IMR-90 (cell line): ENCODE measurements around the gene DNAI2. TPM values are rescaled to one million over a fixed set of nuclear protein-coding genes. Genes with fewer than 3 reads are reported as not detected.

Experiments used
- ATAC-seq: fragments of 200-7000 bp; cut with Tn5 transposase; 2 replicates; pipeline ENCODE4 v1.9.1; 2020; ENCODE audit warnings: low read depth, mild to moderate bottlenecking, moderate library complexity
- BruUV-seq: library from RNA; stranded (reverse); fragments of 400-500 nt; replicated peaks from 2 replicates; lab custom pipeline; 2021; lab: Mats Ljungman, UMichigan
- CTCF ChIA-PET: fragments of 300-600 bp; formaldehyde crosslinking; extraction: SDS; loops from one replicate; lab custom pipeline; 2021; ENCODE audit warnings: antibody characterized with exemption; lab: Yijun Ruan, JAX
- POLR2A ChIA-PET: fragments of 300-600 bp; sonication (Branson Sonifier 250); formaldehyde crosslinking; loops from one replicate; lab custom pipeline; 2022; ENCODE audit warnings: antibody characterized with exemption; ENCODE audit not compliant: unreplicated experiment; lab: Charles Lee
- DNase-seq: peaks from one replicate; pipeline ENCODE4 v3.0.0; 2013
- H2AFZ ChIP-seq: replicated peaks from 2 replicates; pipeline ENCODE3; 2013; ENCODE audit warnings: low read length, mild to moderate bottlenecking; ENCODE audit not compliant: poor library complexity
- H2AK5ac ChIP-seq: 2 replicates; pipeline ENCODE4 v1.6.1; 2013; ENCODE audit warnings: low read depth, low read length, inconsistent platforms
- H2AK9ac ChIP-seq: replicated peaks from 2 replicates; pipeline ENCODE3; 2013; ENCODE audit warnings: mild to moderate bottlenecking, low read depth, low read length, moderate library complexity; ENCODE audit not compliant: poor library complexity
- H2BK120ac ChIP-seq: 2 replicates; pipeline ENCODE4 v1.6.1; 2013; ENCODE audit warnings: low read depth, low read length, inconsistent platforms
- H2BK15ac ChIP-seq: 3 replicates; pipeline ENCODE4 v1.6.1; 2013; ENCODE audit warnings: low read depth, low read length, inconsistent platforms
- H2BK20ac ChIP-seq: 2 replicates; pipeline ENCODE4 v1.6.1; 2013; ENCODE audit warnings: low read depth, mild to moderate bottlenecking, inconsistent platforms, low read length, moderate library complexity
- H2BK5ac ChIP-seq: 2 replicates; pipeline ENCODE4 v1.6.1; 2013; ENCODE audit warnings: mild to moderate bottlenecking, low read depth, low read length, inconsistent platforms; ENCODE audit not compliant: poor library complexity, severe bottlenecking
- H3K14ac ChIP-seq: replicated peaks from 2 replicates; pipeline ENCODE4 v1.6.1; 2013; ENCODE audit warnings: low read depth, low read length, inconsistent platforms
- H3K18ac ChIP-seq: 2 replicates; pipeline ENCODE4 v1.6.1; 2013; ENCODE audit warnings: low read depth, low read length, control low read depth
- H3K23ac ChIP-seq: 2 replicates; pipeline ENCODE4 v1.6.1; 2013; ENCODE audit warnings: low read depth, low read length, inconsistent platforms
- H3K27ac ChIP-seq: 2 replicates; pipeline ENCODE4 v1.5.1; 2013; ENCODE audit warnings: mild to moderate bottlenecking, control low read depth, low read length; ENCODE audit not compliant: insufficient read depth
- H3K27me3 ChIP-seq: 2 replicates; pipeline ENCODE4 v1.6.1; 2013; ENCODE audit warnings: low read length; ENCODE audit not compliant: control insufficient read depth, insufficient read depth
- H3K36me3 ChIP-seq: 2 replicates; pipeline ENCODE4 v1.6.1; 2013; ENCODE audit warnings: low read length, mixed read lengths; ENCODE audit not compliant: control insufficient read depth, insufficient read depth
- H3K4ac ChIP-seq: 2 replicates; pipeline ENCODE4 v1.6.1; 2013; ENCODE audit warnings: low read depth, low read length, inconsistent platforms
- H3K4me1 ChIP-seq: 2 replicates; pipeline ENCODE4 v1.6.1; 2013; ENCODE audit warnings: low read length, mixed read lengths; ENCODE audit not compliant: control insufficient read depth, insufficient read depth
- H3K4me2 ChIP-seq: 2 replicates; pipeline ENCODE4 v1.6.1; 2013; ENCODE audit warnings: low read depth, mild to moderate bottlenecking, control low read depth, low read length, moderate library complexity
- H3K4me3 ChIP-seq: 2 replicates; pipeline ENCODE4 v1.5.1; 2013; ENCODE audit warnings: low read depth, mild to moderate bottlenecking, control low read depth, low read length, moderate library complexity; ENCODE audit not compliant: insufficient read depth
- H3K56ac ChIP-seq: 2 replicates; pipeline ENCODE4 v1.6.1; 2013; ENCODE audit warnings: low read length, inconsistent platforms; ENCODE audit not compliant: insufficient read depth; ENCODE audit errors: extremely low read depth
- H3K79me1 ChIP-seq, 2 experiments: 2 replicates each; pipeline ENCODE4 v1.6.1; 2013; ENCODE audit warnings: low read length in 2 of 2, inconsistent platforms in 1 of 2, low read depth in 1 of 2
- H3K9ac ChIP-seq: 2 replicates; pipeline ENCODE4 v1.6.1; 2013; ENCODE audit warnings: low read depth, low read length, control low read depth
- H3K9me1 ChIP-seq: 2 replicates; pipeline ENCODE4 v1.6.1; 2013; ENCODE audit warnings: low read length, inconsistent platforms; ENCODE audit not compliant: insufficient read depth
- H3K9me3 ChIP-seq: 2 replicates; pipeline ENCODE4 v1.6.1; 2013; ENCODE audit warnings: low read length; ENCODE audit not compliant: control insufficient read depth, insufficient read depth
- H4K20me1 ChIP-seq: 2 replicates; pipeline ENCODE4 v1.6.1; 2013; ENCODE audit warnings: low read length, inconsistent platforms; ENCODE audit not compliant: insufficient read depth
- H4K5ac ChIP-seq: 2 replicates; pipeline ENCODE4 v1.6.1; 2013; ENCODE audit warnings: mild to moderate bottlenecking, low read depth, low read length, control low read depth
- H4K8ac ChIP-seq, 2 experiments: 2 replicates each; pipeline ENCODE4 v1.6.1; 2013; ENCODE audit warnings: low read depth in 2 of 2, low read length in 2 of 2, control low read depth in 1 of 2, inconsistent platforms in 1 of 2
- H4K91ac ChIP-seq: 2 replicates; pipeline ENCODE4 v1.6.1; 2013; ENCODE audit warnings: low read depth, low read length, inconsistent platforms; ENCODE audit not compliant: insufficient read depth
- BHLHE40 ChIP-seq: fragments of 150-350 bp; IDR thresholded peaks from 2 replicates; pipeline ENCODE4 v1.6.1; 2016; ENCODE audit warnings: mild to moderate bottlenecking, low read depth, low read length
- CEBPB ChIP-seq: IDR thresholded peaks from 2 replicates; pipeline ENCODE4 v1.6.1; 2012; ENCODE audit warnings: low read depth, low read length, improper control_type of control experiment
- CHD1 ChIP-seq: IDR thresholded peaks from 2 replicates; pipeline ENCODE4 v1.6.1; 2012; ENCODE audit warnings: low read depth, low read length, improper control_type of control experiment
- CTCF ChIP-seq: conservative IDR thresholded peaks from 2 replicates; pipeline ENCODE4 v1.5.1; 2012; ENCODE audit warnings: mild to moderate bottlenecking, low read depth, low read length, improper control_type of control experiment
- ELK1 ChIP-seq: fragments of 150-350 bp; IDR thresholded peaks from 2 replicates; pipeline ENCODE4 v1.6.1; 2016; ENCODE audit warnings: low read depth, mild to moderate bottlenecking, low read length, moderate library complexity, borderline replicate concordance
- FOS ChIP-seq: fragments of 150-350 bp; IDR thresholded peaks from 2 replicates; pipeline ENCODE4 v1.6.1; 2016; ENCODE audit warnings: low read depth, low read length
- MAFK ChIP-seq: IDR thresholded peaks from 2 replicates; pipeline ENCODE4 v1.6.1; 2012; ENCODE audit warnings: low read depth, low read length, improper control_type of control experiment
- MAZ ChIP-seq: IDR thresholded peaks from 2 replicates; pipeline ENCODE4 v1.6.1; 2012; ENCODE audit warnings: low read depth, mild to moderate bottlenecking, low read length, improper control_type of control experiment, moderate library complexity, borderline replicate concordance
- NFE2L2 ChIP-seq: fragments of 150-350 bp; IDR thresholded peaks from 2 replicates; pipeline ENCODE4 v1.6.1; 2016; ENCODE audit warnings: low read depth, mild to moderate bottlenecking, low read length
- SMC3 ChIP-seq: fragments of 150-350 bp; IDR thresholded peaks from 2 replicates; pipeline ENCODE4 v1.6.1; 2016; ENCODE audit warnings: low read depth, mild to moderate bottlenecking, antibody characterized with exemption, low read length, moderate library complexity
- USF2 ChIP-seq: fragments of 150-350 bp; IDR thresholded peaks from 2 replicates; pipeline ENCODE4 v1.6.1; 2017; ENCODE audit warnings: mild to moderate bottlenecking, antibody characterized with exemption, low read length, low read depth
- WGBS, 2 experiments: methylation state at CpG; one replicate each; pipeline versions ENCODE4 v1.1.5 to v1.1.7; 2013; ENCODE audit warnings: missing lambda C conversion rate in 2 of 2; ENCODE audit not compliant: insufficient read length in 1 of 2; ENCODE audit errors: extremely low coverage in 2 of 2; 5-methylcytosine and 5-hydroxymethylcytosine counted together
- dilution Hi-C: fragments of 300-500 bp; cut with HindIII; formaldehyde crosslinking; loops from one replicate; pipeline ENCODE4 v1.14.3; 2018; ENCODE audit warnings: low sequenced_read_pairs; ENCODE audit not compliant: unreplicated experiment
- in situ Hi-C: fragments of 300-500 bp; cut with MboI; formaldehyde crosslinking; loops from 3 replicates; pipeline ENCODE4 v1.14.3; 2019; ENCODE audit warnings: low sequenced_read_pairs, inconsistent platforms, mixed read lengths
- intact Hi-C: fragments of 100-400 bp; cut with micrococcal nuclease; formaldehyde crosslinking; loops from 2 replicates; pipeline ENCODE4 v1.10.0; 2022
- polyA plus RNA-seq, 3 experiments: library from polyadenylated mRNA; depleted of rRNA; stranded (reverse); fragments of >200 nt; gene quantifications; 2 replicates each; pipeline ENCODE4 v1.2.3, GENCODE V29; 2012; ENCODE audit warnings: low replicate concordance in 1 of 3
- total RNA-seq: library from RNA; depleted of rRNA; stranded (reverse); fragments of >200 nt; gene quantifications from 2 replicates; pipeline ENCODE4 v1.2.3, GENCODE V29; 2012

Gene DNAI2
- total and polyA plus RNA-seq, 2 of the 4 experiments (the other 2 are of a cell fraction): not detected

GRCh38 chr17:74271901-74272561 lies 2.0 kb upstream of the DNAI2 start:
- Histone ChIP-seq H3K56ac (no peak overlapping the region), H2AK9ac (no peak overlapping the region), H3K9ac (no peak overlapping the region), H4K91ac (no peak overlapping the region), H2BK5ac (no peak overlapping the region), H3K27ac (no peak overlapping the region), H2BK120ac (no peak overlapping the region), H3K23ac (no peak overlapping the region), H4K5ac (no peak overlapping the region), H2AFZ (no peak overlapping the region), H4K20me1 (no peaks in the 10 kb centered on the region), H2BK15ac (no peak overlapping the region), H3K4me2 (no peak overlapping the region), H2AK5ac (no peak overlapping the region), H4K8ac (no peak overlapping the region), H3K9me1 (no peaks in the 10 kb centered on the region), H3K4me3 (no peak overlapping the region), H3K36me3 (no peaks in the 10 kb centered on the region), H3K27me3 (no peaks in the 10 kb centered on the region; the same call in 1 of the 2 replicates), H3K79me1 (no peaks in the 10 kb centered on the region), H3K4me1 (no peaks in the 10 kb centered on the region), H3K9me3 (0 out of 2 replicates have a peak, but pooled peaks cover 2% of the 10 kb centered on the region), H3K14ac (no peak overlapping the region), H3K18ac (no peak overlapping the region), H2BK20ac (no peak overlapping the region), H3K4ac (no peak overlapping the region)
- ATAC-seq (no peak), DNase-seq (no peak)
- intact Hi-C loops (no loop called here), in situ Hi-C loops (no loop called here), dilution Hi-C loops (no loop called here)
- CTCF ChIA-PET: no interaction called here
- no TSS peak for BruUV-seq
- POLR2A ChIA-PET: no interaction called here
- TF ChIP-seq CHD1 (no peak), MAFK (no peak), ELK1 (no peak), SMC3 (no peak), FOS (no peak), BHLHE40 (no peak), CTCF (no peak), USF2 (no peak), MAZ (no peak), CEBPB (no peak), NFE2L2 (no peak)
- WGBS, 2 experiments: no CpG with 5 or more reads among the region's 13 CpGs
